Caco-2 (cell line): ENCODE results near the gene OTOG. TPM values are rescaled to one million over a fixed set of nuclear protein-coding genes. Genes with fewer than 3 reads are reported as not detected.
A peak's percentile ranks its signal among the peaks of the same experiment; 100 is the strongest.

Experiments
- BruUV-seq: library from RNA; stranded (reverse); fragments of 400-500 nt; replicated peaks from 2 replicates; lab custom pipeline; 2021; lab: Mats Ljungman, UMichigan
- CTCF ChIA-PET: fragments of 300-600 bp; sonication (Branson Sonifier 250); formaldehyde crosslinking; loops from one replicate; lab custom pipeline; 2022; ENCODE audit warnings: antibody characterized with exemption; lab: Charles Lee
- POLR2A ChIA-PET: fragments of 300-600 bp; sonication (Branson Sonifier 250); formaldehyde crosslinking; loops from one replicate; lab custom pipeline; 2022; ENCODE audit warnings: antibody characterized with exemption; lab: Charles Lee
- DNase-seq, 2 experiments: peaks; one replicate each; pipeline versions ENCODE4 v3.0.0 to v3.0.0-alpha.2; 2020 to 2022
- H3K27me3 ChIP-seq: replicated peaks from 2 replicates; pipeline ENCODE4 v1.6.0; 2011; ENCODE audit warnings: low read length; ENCODE audit not compliant: control insufficient read depth, insufficient read depth
- H3K36me3 ChIP-seq: 2 replicates; pipeline ENCODE4 v1.5.1; 2011; ENCODE audit warnings: low read length; ENCODE audit not compliant: control insufficient read depth, insufficient read depth
- H3K4me1 ChIP-seq: fragments of 250-450 bp; sonication (Bioruptor Pico); 2 replicates; pipeline ENCODE4 v1.5.1; 2020; ENCODE audit warnings: mild to moderate bottlenecking
- H3K4me3 ChIP-seq: 2 replicates; pipeline ENCODE4 v1.5.1; 2011; ENCODE audit warnings: low read depth, mild to moderate bottlenecking, control low read depth, low read length
- H3K9me3 ChIP-seq: fragments of 250-450 bp; sonication (Bioruptor Pico); 2 replicates; pipeline ENCODE4 v1.5.1; 2020; ENCODE audit warnings: mild to moderate bottlenecking, moderate library complexity
- H3K27ac Mint-ChIP-seq: one replicate; pipeline ENCODE4 v1.8.0; 2022; ENCODE audit warnings: mixed read lengths; ENCODE audit not compliant: unreplicated experiment
- H3K27me3 Mint-ChIP-seq: one replicate; pipeline ENCODE4 v1.8.0; 2022; ENCODE audit warnings: mixed read lengths; ENCODE audit not compliant: insufficient read depth, unreplicated experiment
- H3K36me3 Mint-ChIP-seq: one replicate; pipeline ENCODE4 v1.8.0; 2022; ENCODE audit warnings: mild to moderate bottlenecking, mixed read lengths; ENCODE audit not compliant: insufficient read depth, unreplicated experiment
- H3K4me1 Mint-ChIP-seq: one replicate; pipeline ENCODE4 v1.8.0; 2022; ENCODE audit warnings: low read depth, mixed read lengths; ENCODE audit not compliant: unreplicated experiment
- H3K4me3 Mint-ChIP-seq: one replicate; pipeline ENCODE4 v1.8.0; 2022; ENCODE audit warnings: mild to moderate bottlenecking, moderate library complexity, mixed read lengths; ENCODE audit not compliant: unreplicated experiment
- H3K9me3 Mint-ChIP-seq: one replicate; pipeline ENCODE4 v1.8.0; 2022; ENCODE audit warnings: mixed read lengths; ENCODE audit not compliant: unreplicated experiment
- intact Hi-C: fragments of 100-400 bp; cut with micrococcal nuclease; formaldehyde crosslinking; loops from one replicate; pipeline ENCODE4 v1.10.0; 2022; ENCODE audit not compliant: unreplicated experiment
- total RNA-seq: library from RNA; stranded (reverse); gene quantifications from 2 replicates; pipeline ENCODE4 v1.2.3, GENCODE V29; 2022
- TF ChIP-seq, protein P1 (sequence below), 2 experiments: fragments of 200-600 bp in 1 of 2; IDR thresholded peaks; 1 replicate in 1 of 2; 2 replicates in 1 of 2; pipeline versions ENCODE4 v1.5.1 to v1.8.0; 2011 to 2022; ENCODE audit warnings: antibody characterized with exemption in 1 of 2, control low read depth in 1 of 2, inconsistent platforms in 1 of 2, low read depth in 1 of 2, low read length in 1 of 2, mild to moderate bottlenecking in 1 of 2, moderate library complexity in 1 of 2; ENCODE audit not compliant: insufficient read depth in 1 of 2, severe bottlenecking in 1 of 2, unreplicated experiment in 1 of 2

OTOG gene
- total RNA-seq, 1 experiment from 2014 or later, result 0.95 TPM

- CTCF ChIA-PET, result no interaction called here
- DNase-seq, result peak in 1 of 2 experiments; percentile 26
- H3K4me1 ChIP-seq, result no peaks in the 10 kb centered on the region
- H3K27ac Mint-ChIP-seq, result no peak overlapping the region
- H3K36me3 Mint-ChIP-seq, result no peaks in the 10 kb centered on the region
- H3K27me3 Mint-ChIP-seq, result no peaks in the 10 kb centered on the region
- H3K4me3 ChIP-seq, result no peak overlapping the region
- BruUV-seq, result no TSS peak
- POLR2A ChIA-PET, result no interaction called here
- H3K4me1 Mint-ChIP-seq, result no peaks in the 10 kb centered on the region
- TF ChIP-seq, protein P1, sequence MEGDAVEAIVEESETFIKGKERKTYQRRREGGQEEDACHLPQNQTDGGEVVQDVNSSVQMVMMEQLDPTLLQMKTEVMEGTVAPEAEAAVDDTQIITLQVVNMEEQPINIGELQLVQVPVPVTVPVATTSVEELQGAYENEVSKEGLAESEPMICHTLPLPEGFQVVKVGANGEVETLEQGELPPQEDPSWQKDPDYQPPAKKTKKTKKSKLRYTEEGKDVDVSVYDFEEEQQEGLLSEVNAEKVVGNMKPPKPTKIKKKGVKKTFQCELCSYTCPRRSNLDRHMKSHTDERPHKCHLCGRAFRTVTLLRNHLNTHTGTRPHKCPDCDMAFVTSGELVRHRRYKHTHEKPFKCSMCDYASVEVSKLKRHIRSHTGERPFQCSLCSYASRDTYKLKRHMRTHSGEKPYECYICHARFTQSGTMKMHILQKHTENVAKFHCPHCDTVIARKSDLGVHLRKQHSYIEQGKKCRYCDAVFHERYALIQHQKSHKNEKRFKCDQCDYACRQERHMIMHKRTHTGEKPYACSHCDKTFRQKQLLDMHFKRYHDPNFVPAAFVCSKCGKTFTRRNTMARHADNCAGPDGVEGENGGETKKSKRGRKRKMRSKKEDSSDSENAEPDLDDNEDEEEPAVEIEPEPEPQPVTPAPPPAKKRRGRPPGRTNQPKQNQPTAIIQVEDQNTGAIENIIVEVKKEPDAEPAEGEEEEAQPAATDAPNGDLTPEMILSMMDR (IDR thresholded peaks at IDR 0.05; ENCODE audit: insufficient read depth in 1 of 2, low read depth in 1 of 2, low read length in 1 of 2, severe bottlenecking in 1 of 2, unreplicated experiment in 1 of 2), result no peak
- H3K27me3 ChIP-seq, result no peaks in the 10 kb centered on the region
- intact Hi-C loops, result no loop called here
- no peaks in the 10 kb centered on the region for H3K9me3 ChIP-seq
- H3K9me3 Mint-ChIP-seq, result no peaks in the 10 kb centered on the region
- no peak overlapping the region for H3K4me3 Mint-ChIP-seq
- H3K36me3 ChIP-seq, result no peaks in the 10 kb centered on the region
Measured at GRCh38 chr11:17585911-17586695, 39.0 kb downstream of the OTOG start.

DNA sequence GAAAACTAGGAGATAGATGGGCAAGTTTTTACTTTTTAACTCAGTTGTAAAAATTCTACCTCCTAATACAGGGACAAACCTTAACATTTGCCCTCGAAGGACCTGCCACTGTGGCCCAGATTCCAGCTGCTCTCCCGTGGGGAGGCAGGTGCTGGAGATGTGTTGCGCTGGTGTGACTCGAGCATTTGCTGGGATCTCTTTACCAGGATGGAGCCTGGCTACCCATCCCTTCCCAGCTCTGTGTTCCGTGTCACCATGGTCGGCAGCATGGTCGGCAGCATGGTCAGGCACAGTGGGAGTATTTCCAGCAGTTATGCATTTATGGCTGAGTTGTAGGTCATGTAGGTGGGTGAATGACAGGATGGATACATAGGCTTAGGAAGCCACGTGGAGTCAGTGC is 41.1 kb downstream of the OTOG start:
- H3K27ac Mint-ChIP-seq, result no peak overlapping the region
- H3K36me3 ChIP-seq, result no peaks in the 10 kb centered on the region
- H3K9me3 Mint-ChIP-seq, result no peaks in the 10 kb centered on the region
- no peaks in the 10 kb centered on the region for H3K9me3 ChIP-seq
- H3K4me3 Mint-ChIP-seq, result no peak overlapping the region
- CTCF ChIA-PET, result no interaction called here
- no peaks in the 10 kb centered on the region for H3K4me1 Mint-ChIP-seq
- no peaks in the 10 kb centered on the region for H3K36me3 Mint-ChIP-seq
- TF ChIP-seq, protein P1 (IDR thresholded peaks at IDR 0.05; ENCODE audit: insufficient read depth in 1 of 2, low read depth in 1 of 2, low read length in 1 of 2, severe bottlenecking in 1 of 2, unreplicated experiment in 1 of 2), result no peak
- POLR2A ChIA-PET, result no interaction called here
- no TSS peak for BruUV-seq
- H3K27me3 ChIP-seq, result no peaks in the 10 kb centered on the region
- no peaks in the 10 kb centered on the region for H3K27me3 Mint-ChIP-seq
- DNase-seq, result peak in 1 of 2 experiments; percentile 9
- H3K4me3 ChIP-seq, result no peak overlapping the region
- intact Hi-C loops, result no loop called here
- H3K4me1 ChIP-seq, result no peaks in the 10 kb centered on the region

GRCh38 chr11:17588721-17589120 is 41.7 kb downstream of the OTOG start:
- no peaks in the 10 kb centered on the region for H3K27me3 Mint-ChIP-seq
- no TSS peak for BruUV-seq
- H3K9me3 ChIP-seq, result no peaks in the 10 kb centered on the region
- TF ChIP-seq, protein P1 (IDR thresholded peaks at IDR 0.05; ENCODE audit: insufficient read depth in 1 of 2, low read depth in 1 of 2, low read length in 1 of 2, severe bottlenecking in 1 of 2, unreplicated experiment in 1 of 2), result no peak
- no peak for DNase-seq
- H3K4me1 ChIP-seq, result no peaks in the 10 kb centered on the region
- no peaks in the 10 kb centered on the region for H3K4me1 Mint-ChIP-seq
- no peak overlapping the region for H3K4me3 ChIP-seq
- no peaks in the 10 kb centered on the region for H3K36me3 ChIP-seq
- ChIA-PET CTCF (interaction anchor here (0.6 to 1.0 kb wide), 2 partner anchors 101 to 143 kb away, joined by 3 read pairs; no protein-coding TSS in a partner anchor), POLR2A (no interaction called here)
- H3K4me3 Mint-ChIP-seq, result no peak overlapping the region
- H3K27me3 ChIP-seq, result no peaks in the 10 kb centered on the region
- H3K9me3 Mint-ChIP-seq, result no peaks in the 10 kb centered on the region
- intact Hi-C loops, result no loop called here
- H3K36me3 Mint-ChIP-seq, result no peaks in the 10 kb centered on the region
- no peak overlapping the region for H3K27ac Mint-ChIP-seq
